ENCODE results near the gene ITGAL. TPM values are rescaled to one million over a fixed set of nuclear protein-coding genes. Genes with fewer than 3 reads are reported as not detected.
"Not testable (repeated sequence)": the region's sequence is repeated elsewhere in the genome, so short reads cannot be mapped to it uniquely, and the experiment has no call there.

ITGAL gene
- total and polyA plus RNA-seq, 4 donors, result 4.3 to 11.8 (median 6.9) TPM

GRCh38 chr16:30539000-30539964, 66.7 kb downstream of the ITGAL start:
- Histone ChIP-seq H3K36me3 (ENCODE audit: control insufficient read depth in 4 of 4, insufficient read depth in 3 of 4, low read depth in 1 of 4, low read length in 3 of 4) (no peaks in the 10 kb centered on the region), H3K9me3 (ENCODE audit: control insufficient read depth in 4 of 4, low read length in 3 of 4) (no peaks in the 10 kb centered on the region), H3K27ac (ENCODE audit: low read depth in 1 of 2, low read length in 2 of 2) (no peak overlapping the region), H3K9ac (ENCODE audit: low read depth in 1 of 2, low read length in 2 of 2) (no peak overlapping the region), H3K4me3 (ENCODE audit: low read depth in 1 of 3, low read length in 3 of 3) (no peak overlapping the region), H3K4me1 (ENCODE audit: control insufficient read depth in 4 of 4, insufficient read depth in 4 of 4, low read length in 3 of 4) (peaks cover 0 to 13% (median 5%) of the 10 kb centered on the region in 4 donors), H3K27me3 (ENCODE audit: control insufficient read depth in 4 of 4, insufficient read depth in 4 of 4, low read length in 3 of 4) (no peaks in the 10 kb centered on the region)
- TF ChIP-seq ATF3 (IDR thresholded peaks at IDR 0.05) (no peak), SP1 (IDR thresholded peaks at IDR 0.05) (no peak), NR2F2 (IDR thresholded peaks at IDR 0.05) (no peak), JUND (IDR thresholded peaks at IDR 0.05) (no peak), TAF1 (conservative IDR thresholded peaks at IDR 0.05) (no peak), ZBTB33 (IDR thresholded peaks at IDR 0.05) (no peak), FOXA2 (IDR thresholded peaks at IDR 0.05) (no peak), GABPA (IDR thresholded peaks at IDR 0.05 in 1 of 2, conservative IDR thresholded peaks at IDR 0.05 in 1 of 2) (no peak), RAD21 (IDR thresholded peaks at IDR 0.05) (no peak), HNF4G (IDR thresholded peaks at IDR 0.05) (no peak), MAX (IDR thresholded peaks at IDR 0.05) (no peak), HNF4A (conservative IDR thresholded peaks at IDR 0.05) (no peak), EGR1 (IDR thresholded peaks at IDR 0.05; ENCODE audit: low read depth in 2 of 2) (no peak), REST (IDR thresholded peaks at IDR 0.05) (no peak), RXRA (IDR thresholded peaks at IDR 0.05) (no peak), YY1 (IDR thresholded peaks at IDR 0.05) (no peak), CTCF (IDR thresholded peaks at IDR 0.05; ENCODE audit: low read depth, low read length, missing input control) (no peak), FOXA1 (IDR thresholded peaks at IDR 0.05) (no peak)
- DNase-seq (ENCODE audit: low spot score), result no peak
- 82% methylated on average over 8 of the region's 8 CpGs for WGBS

- not testable (repeated sequence) for H3K36me3 ChIP-seq (ENCODE audit: control insufficient read depth in 4 of 4, insufficient read depth in 3 of 4, low read depth in 1 of 4, low read length in 3 of 4); H3K9ac ChIP-seq (ENCODE audit: low read depth in 1 of 2, low read length in 2 of 2); DNase-seq (ENCODE audit: low spot score); H3K4me3 ChIP-seq (ENCODE audit: low read depth in 1 of 3, low read length in 3 of 3); H3K9me3 ChIP-seq (ENCODE audit: control insufficient read depth in 4 of 4, low read length in 3 of 4); H3K27ac ChIP-seq (ENCODE audit: low read depth in 1 of 2, low read length in 2 of 2); H3K27me3 ChIP-seq (ENCODE audit: control insufficient read depth in 4 of 4, insufficient read depth in 4 of 4, low read length in 3 of 4)
- H3K4me1 ChIP-seq (ENCODE audit: control insufficient read depth in 4 of 4, insufficient read depth in 4 of 4, low read length in 3 of 4), result peaks cover 0 to 13% (median 5%) of the 10 kb centered on the region in 4 donors
- WGBS, result 91% methylated on average over 13 of the region's 13 CpGs
Measured at GRCh38 chr16:30539986-30540526, 67.5 kb downstream of the ITGAL start.

GRCh38 chr16:30540916-30541464, 68.4 kb downstream of the ITGAL start:
- H3K4me1 ChIP-seq (ENCODE audit: control insufficient read depth in 4 of 4, insufficient read depth in 4 of 4, low read length in 3 of 4); H3K4me3 ChIP-seq (ENCODE audit: low read depth in 1 of 3, low read length in 3 of 3); H3K27ac ChIP-seq (ENCODE audit: low read depth in 1 of 2, low read length in 2 of 2); H3K27me3 ChIP-seq (ENCODE audit: control insufficient read depth in 4 of 4, insufficient read depth in 4 of 4, low read length in 3 of 4); H3K9ac ChIP-seq (ENCODE audit: low read depth in 1 of 2, low read length in 2 of 2); H3K9me3 ChIP-seq (ENCODE audit: control insufficient read depth in 4 of 4, low read length in 3 of 4); DNase-seq (ENCODE audit: low spot score); H3K36me3 ChIP-seq (ENCODE audit: control insufficient read depth in 4 of 4, insufficient read depth in 3 of 4, low read depth in 1 of 4, low read length in 3 of 4): not testable (repeated sequence)
- 69% methylated on average over 9 of the region's 9 CpGs for WGBS
